ENCODE data around the gene ASH1L. TPM values are rescaled to one million over a fixed set of nuclear protein-coding genes. Genes with fewer than 3 reads are reported as not detected.

The ASH1L gene
- total RNA-seq, 1 experiment from 2014 or later: 29.3 TPM

DNA sequence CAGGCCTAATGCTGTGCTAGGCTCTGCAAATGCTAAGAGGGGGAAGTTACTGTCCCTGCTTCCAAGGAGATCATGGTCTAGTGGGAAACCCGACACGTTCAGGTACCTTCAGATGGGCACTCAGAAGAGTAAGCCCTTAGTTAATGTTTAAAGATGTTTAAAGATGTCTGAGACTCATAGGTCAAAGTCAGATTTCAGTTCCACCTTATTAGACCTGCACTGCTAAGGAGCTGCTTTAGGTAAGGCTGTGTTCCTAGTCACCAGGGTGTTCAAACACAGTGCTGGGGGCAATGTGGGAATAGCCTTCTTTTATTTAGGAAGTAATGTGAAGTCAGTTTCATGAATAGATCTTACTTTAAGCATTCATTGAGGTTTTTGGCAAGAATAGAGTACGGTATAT is 245.7 kb downstream of the ASH1L start (continued):
- no peak for TF ChIP-seq TCF7 (CRISPR knock-in tag; IDR thresholded peaks at IDR 0.05; ENCODE audit: low read depth)
- TF ChIP-seq ZNF396 (CRISPR knock-in tag; IDR thresholded peaks at IDR 0.05; ENCODE audit: borderline replicate concordance): no peak
- TF ChIP-seq RORB (CRISPR knock-in tag; IDR thresholded peaks at IDR 0.05): no peak

- no peak overlapping the region for H3K27ac Mint-ChIP-seq
These were observed 249.3 kb downstream of the ASH1L start for GRCh38 chr1:155313261-155313660.

More at GRCh38 chr1:155313261-155313660, 249.3 kb downstream of the ASH1L start:
- H3K9me3 Mint-ChIP-seq: no peaks in the 10 kb centered on the region
- H3K4me3 Mint-ChIP-seq: no peak overlapping the region
- peaks cover 47% of the 10 kb centered on the region for H3K36me3 Mint-ChIP-seq
- H3K27me3 Mint-ChIP-seq (ENCODE audit: low read depth): no peaks in the 10 kb centered on the region
- CTCF ChIA-PET: interaction anchor here (1.1 to 1.9 kb wide), 2 partner anchors 46 to 63 kb away, joined by 3 to 9 read pairs; no protein-coding TSS in a partner anchor
- TF ChIP-seq RELA (CRISPR knock-in tag; IDR thresholded peaks at IDR 0.05; ENCODE audit: borderline replicate concordance) (no peak), OVOL2 (CRISPR knock-in tag; IDR thresholded peaks at IDR 0.05; ENCODE audit: borderline replicate concordance) (no peak), SP1 (CRISPR knock-in tag; conservative IDR thresholded peaks at IDR 0.05) (no peak), TEAD1 (CRISPR knock-in tag; IDR thresholded peaks at IDR 0.05) (no peak), CREB1 (CRISPR knock-in tag; IDR thresholded peaks at IDR 0.05) (no peak), SMAD3 (CRISPR knock-in tag; IDR thresholded peaks at IDR 0.05; ENCODE audit: borderline replicate concordance) (no peak), E2F5 (CRISPR knock-in tag; IDR thresholded peaks at IDR 0.05) (no peak), NR2C2 (CRISPR knock-in tag; IDR thresholded peaks at IDR 0.05) (no peak), CDX4 (CRISPR knock-in tag; IDR thresholded peaks at IDR 0.05; ENCODE audit: borderline replicate concordance) (no peak), ERG (CRISPR knock-in tag; IDR thresholded peaks at IDR 0.05) (no peak), ELF4 (CRISPR knock-in tag; IDR thresholded peaks at IDR 0.05; ENCODE audit: low read depth) (no peak), ZNF416 (CRISPR knock-in tag; IDR thresholded peaks at IDR 0.05) (no peak), RORB (CRISPR knock-in tag; IDR thresholded peaks at IDR 0.05) (no peak)
- TF ChIP-seq, protein P1, sequence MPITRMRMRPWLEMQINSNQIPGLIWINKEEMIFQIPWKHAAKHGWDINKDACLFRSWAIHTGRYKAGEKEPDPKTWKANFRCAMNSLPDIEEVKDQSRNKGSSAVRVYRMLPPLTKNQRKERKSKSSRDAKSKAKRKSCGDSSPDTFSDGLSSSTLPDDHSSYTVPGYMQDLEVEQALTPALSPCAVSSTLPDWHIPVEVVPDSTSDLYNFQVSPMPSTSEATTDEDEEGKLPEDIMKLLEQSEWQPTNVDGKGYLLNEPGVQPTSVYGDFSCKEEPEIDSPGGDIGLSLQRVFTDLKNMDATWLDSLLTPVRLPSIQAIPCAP (CRISPR knock-in tag; IDR thresholded peaks at IDR 0.05): no peak
- TF ChIP-seq, protein P2, sequence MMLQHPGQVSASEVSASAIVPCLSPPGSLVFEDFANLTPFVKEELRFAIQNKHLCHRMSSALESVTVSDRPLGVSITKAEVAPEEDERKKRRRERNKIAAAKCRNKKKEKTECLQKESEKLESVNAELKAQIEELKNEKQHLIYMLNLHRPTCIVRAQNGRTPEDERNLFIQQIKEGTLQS (CRISPR knock-in tag; conservative IDR thresholded peaks at IDR 0.05): no peak
- TF ChIP-seq, protein P3, sequence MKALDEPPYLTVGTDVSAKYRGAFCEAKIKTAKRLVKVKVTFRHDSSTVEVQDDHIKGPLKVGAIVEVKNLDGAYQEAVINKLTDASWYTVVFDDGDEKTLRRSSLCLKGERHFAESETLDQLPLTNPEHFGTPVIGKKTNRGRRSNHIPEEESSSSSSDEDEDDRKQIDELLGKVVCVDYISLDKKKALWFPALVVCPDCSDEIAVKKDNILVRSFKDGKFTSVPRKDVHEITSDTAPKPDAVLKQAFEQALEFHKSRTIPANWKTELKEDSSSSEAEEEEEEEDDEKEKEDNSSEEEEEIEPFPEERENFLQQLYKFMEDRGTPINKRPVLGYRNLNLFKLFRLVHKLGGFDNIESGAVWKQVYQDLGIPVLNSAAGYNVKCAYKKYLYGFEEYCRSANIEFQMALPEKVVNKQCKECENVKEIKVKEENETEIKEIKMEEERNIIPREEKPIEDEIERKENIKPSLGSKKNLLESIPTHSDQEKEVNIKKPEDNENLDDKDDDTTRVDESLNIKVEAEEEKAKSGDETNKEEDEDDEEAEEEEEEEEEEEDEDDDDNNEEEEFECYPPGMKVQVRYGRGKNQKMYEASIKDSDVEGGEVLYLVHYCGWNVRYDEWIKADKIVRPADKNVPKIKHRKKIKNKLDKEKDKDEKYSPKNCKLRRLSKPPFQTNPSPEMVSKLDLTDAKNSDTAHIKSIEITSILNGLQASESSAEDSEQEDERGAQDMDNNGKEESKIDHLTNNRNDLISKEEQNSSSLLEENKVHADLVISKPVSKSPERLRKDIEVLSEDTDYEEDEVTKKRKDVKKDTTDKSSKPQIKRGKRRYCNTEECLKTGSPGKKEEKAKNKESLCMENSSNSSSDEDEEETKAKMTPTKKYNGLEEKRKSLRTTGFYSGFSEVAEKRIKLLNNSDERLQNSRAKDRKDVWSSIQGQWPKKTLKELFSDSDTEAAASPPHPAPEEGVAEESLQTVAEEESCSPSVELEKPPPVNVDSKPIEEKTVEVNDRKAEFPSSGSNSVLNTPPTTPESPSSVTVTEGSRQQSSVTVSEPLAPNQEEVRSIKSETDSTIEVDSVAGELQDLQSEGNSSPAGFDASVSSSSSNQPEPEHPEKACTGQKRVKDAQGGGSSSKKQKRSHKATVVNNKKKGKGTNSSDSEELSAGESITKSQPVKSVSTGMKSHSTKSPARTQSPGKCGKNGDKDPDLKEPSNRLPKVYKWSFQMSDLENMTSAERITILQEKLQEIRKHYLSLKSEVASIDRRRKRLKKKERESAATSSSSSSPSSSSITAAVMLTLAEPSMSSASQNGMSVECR (CRISPR knock-in tag; IDR thresholded peaks at IDR 0.05; ENCODE audit: borderline replicate concordance): no peak
- TF ChIP-seq, protein P4, sequence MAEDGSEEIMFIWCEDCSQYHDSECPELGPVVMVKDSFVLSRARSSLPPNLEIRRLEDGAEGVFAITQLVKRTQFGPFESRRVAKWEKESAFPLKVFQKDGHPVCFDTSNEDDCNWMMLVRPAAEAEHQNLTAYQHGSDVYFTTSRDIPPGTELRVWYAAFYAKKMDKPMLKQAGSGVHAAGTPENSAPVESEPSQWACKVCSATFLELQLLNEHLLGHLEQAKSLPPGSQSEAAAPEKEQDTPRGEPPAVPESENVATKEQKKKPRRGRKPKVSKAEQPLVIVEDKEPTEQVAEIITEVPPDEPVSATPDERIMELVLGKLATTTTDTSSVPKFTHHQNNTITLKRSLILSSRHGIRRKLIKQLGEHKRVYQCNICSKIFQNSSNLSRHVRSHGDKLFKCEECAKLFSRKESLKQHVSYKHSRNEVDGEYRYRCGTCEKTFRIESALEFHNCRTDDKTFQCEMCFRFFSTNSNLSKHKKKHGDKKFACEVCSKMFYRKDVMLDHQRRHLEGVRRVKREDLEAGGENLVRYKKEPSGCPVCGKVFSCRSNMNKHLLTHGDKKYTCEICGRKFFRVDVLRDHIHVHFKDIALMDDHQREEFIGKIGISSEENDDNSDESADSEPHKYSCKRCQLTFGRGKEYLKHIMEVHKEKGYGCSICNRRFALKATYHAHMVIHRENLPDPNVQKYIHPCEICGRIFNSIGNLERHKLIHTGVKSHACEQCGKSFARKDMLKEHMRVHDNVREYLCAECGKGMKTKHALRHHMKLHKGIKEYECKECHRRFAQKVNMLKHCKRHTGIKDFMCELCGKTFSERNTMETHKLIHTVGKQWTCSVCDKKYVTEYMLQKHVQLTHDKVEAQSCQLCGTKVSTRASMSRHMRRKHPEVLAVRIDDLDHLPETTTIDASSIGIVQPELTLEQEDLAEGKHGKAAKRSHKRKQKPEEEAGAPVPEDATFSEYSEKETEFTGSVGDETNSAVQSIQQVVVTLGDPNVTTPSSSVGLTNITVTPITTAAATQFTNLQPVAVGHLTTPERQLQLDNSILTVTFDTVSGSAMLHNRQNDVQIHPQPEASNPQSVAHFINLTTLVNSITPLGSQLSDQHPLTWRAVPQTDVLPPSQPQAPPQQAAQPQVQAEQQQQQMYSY (CRISPR knock-in tag; IDR thresholded peaks at IDR 0.05): no peak
- TF ChIP-seq, protein P5, sequence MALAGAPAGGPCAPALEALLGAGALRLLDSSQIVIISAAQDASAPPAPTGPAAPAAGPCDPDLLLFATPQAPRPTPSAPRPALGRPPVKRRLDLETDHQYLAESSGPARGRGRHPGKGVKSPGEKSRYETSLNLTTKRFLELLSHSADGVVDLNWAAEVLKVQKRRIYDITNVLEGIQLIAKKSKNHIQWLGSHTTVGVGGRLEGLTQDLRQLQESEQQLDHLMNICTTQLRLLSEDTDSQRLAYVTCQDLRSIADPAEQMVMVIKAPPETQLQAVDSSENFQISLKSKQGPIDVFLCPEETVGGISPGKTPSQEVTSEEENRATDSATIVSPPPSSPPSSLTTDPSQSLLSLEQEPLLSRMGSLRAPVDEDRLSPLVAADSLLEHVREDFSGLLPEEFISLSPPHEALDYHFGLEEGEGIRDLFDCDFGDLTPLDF (CRISPR knock-in tag; IDR thresholded peaks at IDR 0.05): no peak
- peaks cover 17% of the 10 kb centered on the region for H3K4me1 Mint-ChIP-seq
- POLR2A ChIA-PET: no interaction called here
- ATAC-seq (no peak), DNase-seq (ENCODE audit: low spot score) (no peak)

Data from WTC11 (cell line).